Smooth muscle cell (in vitro differentiated cells): Measurements from ENCODE around the gene CD300LF. TPM values are rescaled to one million over a fixed set of nuclear protein-coding genes. Genes with fewer than 3 reads are reported as not detected.

Experiments
- DNase-seq: peaks from one replicate; lab custom pipeline; 2025; ENCODE audit not compliant: unreplicated experiment; lab: John Stamatoyannopoulos, UW
- H2AFZ ChIP-seq: fragments of 200-600 bp; sonication (generic); 2 replicates; pipeline ENCODE4 v1.6.0; 2016; ENCODE audit warnings: antibody characterized with exemption, low read depth, mild to moderate bottlenecking
- H3F3A ChIP-seq: fragments of 200-600 bp; sonication (generic); 2 replicates; pipeline ENCODE4 v1.6.0; 2017; ENCODE audit warnings: antibody characterized with exemption, low read depth
- H3K27ac ChIP-seq: fragments of 200-600 bp; sonication (generic); 2 replicates; pipeline ENCODE4 v1.5.1; 2016; ENCODE audit warnings: low read depth, mild to moderate bottlenecking
- H3K27me3 ChIP-seq: fragments of 200-600 bp; sonication (generic); 2 replicates; pipeline ENCODE4 v1.6.1; 2016; ENCODE audit warnings: low read depth, mild to moderate bottlenecking
- H3K36me3 ChIP-seq: fragments of 200-600 bp; sonication (generic); 2 replicates; pipeline ENCODE4 v1.5.1; 2016; ENCODE audit warnings: low read depth
- H3K4me1 ChIP-seq: fragments of 200-600 bp; sonication (generic); 2 replicates; pipeline ENCODE4 v1.5.1; 2016; ENCODE audit warnings: low read depth
- H3K4me2 ChIP-seq: fragments of 200-600 bp; sonication (generic); 2 replicates; pipeline ENCODE4 v1.6.0; 2016; ENCODE audit warnings: mild to moderate bottlenecking
- H3K4me3 ChIP-seq: fragments of 200-600 bp; sonication (generic); 2 replicates; pipeline ENCODE4 v1.5.1; 2016; ENCODE audit warnings: mild to moderate bottlenecking
- H3K79me2 ChIP-seq: fragments of 200-600 bp; sonication (generic); 2 replicates; pipeline ENCODE4 v1.6.0; 2016; ENCODE audit warnings: low read depth, mild to moderate bottlenecking
- H3K9ac ChIP-seq: fragments of 200-600 bp; sonication (generic); 2 replicates; pipeline ENCODE4 v1.6.0; 2016; ENCODE audit warnings: low read depth
- H3K9me3 ChIP-seq: fragments of 200-600 bp; sonication (generic); replicated peaks from 2 replicates; pipeline ENCODE4 v1.5.1; 2016; ENCODE audit warnings: low read depth
- H4K20me1 ChIP-seq: fragments of 200-600 bp; sonication (generic); 2 replicates; pipeline ENCODE4 v1.6.0; 2016; ENCODE audit warnings: low read depth
- CTCF ChIP-seq: fragments of 200-600 bp; sonication (generic); IDR thresholded peaks from 2 replicates; pipeline ENCODE4 v1.5.1; 2017; ENCODE audit warnings: borderline replicate concordance, mild to moderate bottlenecking, antibody characterized with exemption; ENCODE audit not compliant: insufficient read depth, poor library complexity, severe bottlenecking
- WGBS: methylation state at CpG from one replicate; pipeline ENCODE4 v1.1.7; 2016; ENCODE audit warnings: low lambda C conversion rate; 5-methylcytosine and 5-hydroxymethylcytosine counted together
- microRNA-seq: library from miRNA; unstranded; fragments of <30 nt; microRNA quantifications from one replicate; pipeline ENCODE4, GENCODE V29; 2016; ENCODE audit warnings: borderline number of aligned reads
- polyA plus RNA-seq: library from polyadenylated mRNA; unstranded; fragments of >200 nt; fragmentation: Nextera tagmentation; extraction: Ambion mirVana; gene quantifications from 2 replicates; pipeline ENCODE4 v1.2.1, GENCODE V29; 2016
- total RNA-seq: library from RNA; depleted of rRNA; stranded (reverse); fragments of >200 nt; gene quantifications from 2 replicates; pipeline ENCODE4 v1.2.3, GENCODE V29; 2014

Gene CD300LF
- total and polyA plus RNA-seq, 2 experiments from 2014 or later = not detected

GRCh38 chr17:74645010-74645409 lies 67.7 kb downstream of the CD300LF start:
- no peak for DNase-seq
- H3K9ac ChIP-seq = no peak overlapping the region
- H3K27me3 ChIP-seq = peaks cover 6% of the 10 kb centered on the region
- no peaks in the 10 kb centered on the region for H4K20me1 ChIP-seq
- H3K4me2 ChIP-seq = no peak overlapping the region
- H3F3A ChIP-seq = peaks cover 4% of the 10 kb centered on the region
- WGBS = 87% methylated on average over 2 of the region's 2 CpGs
- no peaks in the 10 kb centered on the region for H3K9me3 ChIP-seq
- no peak for TF ChIP-seq CTCF
- H3K36me3 ChIP-seq = no peaks in the 10 kb centered on the region
- H3K4me3 ChIP-seq = no peak overlapping the region
- H3K79me2 ChIP-seq = no peaks in the 10 kb centered on the region
- no peak overlapping the region for H3K27ac ChIP-seq
- H3K4me1 ChIP-seq = no peaks in the 10 kb centered on the region
- no peak overlapping the region for H2AFZ ChIP-seq

DNA sequence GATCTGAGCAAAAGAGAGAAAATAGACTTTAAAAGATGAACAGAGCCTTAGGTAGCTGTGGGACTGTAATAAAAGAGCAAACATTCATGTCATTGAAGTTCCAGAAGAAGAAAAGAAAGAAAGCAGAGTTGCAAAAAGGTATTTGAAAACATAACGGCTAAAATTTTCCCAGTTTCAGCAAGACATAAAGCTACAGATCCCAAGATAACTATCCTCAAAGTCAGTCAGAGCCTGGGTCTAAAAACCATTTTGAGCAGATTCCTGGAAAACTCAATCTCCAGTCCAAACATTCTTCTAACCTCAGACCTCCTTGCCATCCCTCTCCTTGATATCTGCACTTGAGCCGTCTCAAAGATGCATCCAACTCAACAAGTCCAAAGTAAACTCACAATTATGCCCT lies 68.3 kb downstream of the CD300LF start:
- Histone ChIP-seq H3K9me3 (no peaks in the 10 kb centered on the region), H3K27me3 (peaks cover 6% of the 10 kb centered on the region), H3K36me3 (no peaks in the 10 kb centered on the region), H2AFZ (no peak overlapping the region), H3K27ac (no peak overlapping the region), H3K79me2 (no peaks in the 10 kb centered on the region), H4K20me1 (no peaks in the 10 kb centered on the region), H3F3A (no peaks in the 10 kb centered on the region), H3K4me2 (no peak overlapping the region), H3K4me1 (no peaks in the 10 kb centered on the region), H3K4me3 (no peak overlapping the region), H3K9ac (no peak overlapping the region)
- 58% methylated on average over 2 of the region's 2 CpGs for WGBS
- no peak for DNase-seq
- TF ChIP-seq CTCF = no peak

Small RNA genes lying within 50 kb of the gene (microRNA-seq; reads per million reads assigned to microRNA genes)
- 109 reads per million, percentile 57 among the genes with 10 or more reads in this experiment for gene MIR3615

Other genes with a start within 250 kb of the CD300LF start
- not detected in 2 replicates for gene CD300A, start 246.3 kb downstream of the CD300LF start, total RNA-seq
- gene CD300A, start 246.3 kb downstream of the CD300LF start, polyA plus RNA-seq = 0.76 TPM in 1 of 2 replicates, not detected in the other
- gene CD300LB, start 181.4 kb downstream of the CD300LF start, total RNA-seq = not detected in 2 replicates
- not detected in 2 replicates for gene CD300LB, start 181.4 kb downstream of the CD300LF start, polyA plus RNA-seq
- not detected in 2 replicates for gene CD300C, start 166.8 kb downstream of the CD300LF start, total RNA-seq
- gene CD300C, start 166.8 kb downstream of the CD300LF start, polyA plus RNA-seq = 0.46 TPM in 1 of 2 replicates, not detected in the other
- gene CD300H, start 145.4 kb downstream of the CD300LF start, total RNA-seq = not detected in 2 replicates
- 0.65 TPM in 1 of 2 replicates, not detected in the other for gene CD300H, start 145.4 kb downstream of the CD300LF start, polyA plus RNA-seq
- not detected in 2 replicates for gene CD300LD, start 120.6 kb downstream of the CD300LF start, total RNA-seq
- not detected in 2 replicates for gene CD300LD, start 120.6 kb downstream of the CD300LF start, polyA plus RNA-seq
- 0.09 TPM in 1 of 2 replicates, not detected in the other for gene CD300E, start 89.2 kb downstream of the CD300LF start, total RNA-seq
- not detected in 2 replicates for gene CD300E, start 89.2 kb downstream of the CD300LF start, polyA plus RNA-seq
- not detected in 2 replicates for gene RAB37, start 24.3 kb upstream of the CD300LF start, total RNA-seq
- 0.16 TPM in 1 of 2 replicates, not detected in the other for gene RAB37, start 24.3 kb upstream of the CD300LF start, polyA plus RNA-seq
- gene NHERF1, start 35.7 kb upstream of the CD300LF start, total RNA-seq = 12.4 and 23.2 TPM in 2 replicates
- 31.9 and 38.8 TPM in 2 replicates for gene NHERF1, start 35.7 kb upstream of the CD300LF start, polyA plus RNA-seq
- 21.4 and 23.5 TPM in 2 replicates for gene NAT9, start 63.4 kb upstream of the CD300LF start, total RNA-seq
- 42.5 and 48.3 TPM in 2 replicates for gene NAT9, start 63.4 kb upstream of the CD300LF start, polyA plus RNA-seq
- 0.13 TPM in 2 replicates for gene GRIN2C, start 147.0 kb upstream of the CD300LF start, total RNA-seq
- gene GRIN2C, start 147.0 kb upstream of the CD300LF start, polyA plus RNA-seq = 0.30 and 0.32 TPM in 2 replicates
- gene FDXR, start 160.1 kb upstream of the CD300LF start, total RNA-seq = 5.6 and 10.4 TPM in 2 replicates
- gene FDXR, start 160.1 kb upstream of the CD300LF start, polyA plus RNA-seq = 18.7 and 22.1 TPM in 2 replicates
- gene FADS6, start 180.7 kb upstream of the CD300LF start, total RNA-seq = 0.22 TPM in 1 of 2 replicates, not detected in the other
- gene FADS6, start 180.7 kb upstream of the CD300LF start, polyA plus RNA-seq = not detected in 2 replicates
- 0.49 TPM in 2 replicates for gene USH1G, start 210.3 kb upstream of the CD300LF start, total RNA-seq
- 0.32 and 0.58 TPM in 2 replicates for gene USH1G, start 210.3 kb upstream of the CD300LF start, polyA plus RNA-seq
- not detected in 2 replicates for gene OTOP2, start 211.3 kb upstream of the CD300LF start, total RNA-seq
- not detected in 2 replicates for gene OTOP2, start 211.3 kb upstream of the CD300LF start, polyA plus RNA-seq
- not detected in 2 replicates for gene OTOP3, start 223.0 kb upstream of the CD300LF start, total RNA-seq
- gene OTOP3, start 223.0 kb upstream of the CD300LF start, polyA plus RNA-seq = not detected in 2 replicates